NCI-H524 treated with DMSO at 0.1 percent for 48 hours (cell line): Measurements from ENCODE around the gene PIKFYVE.
"Not testable (repeated sequence)": the region's sequence is repeated elsewhere in the genome, so short reads cannot be mapped to it uniquely, and the experiment has no call there.

ENCODE experiments used
- DNase-seq: peaks from one replicate; lab custom pipeline; 2025; lab: John Stamatoyannopoulos, UW

PIKFYVE gene

DNA sequence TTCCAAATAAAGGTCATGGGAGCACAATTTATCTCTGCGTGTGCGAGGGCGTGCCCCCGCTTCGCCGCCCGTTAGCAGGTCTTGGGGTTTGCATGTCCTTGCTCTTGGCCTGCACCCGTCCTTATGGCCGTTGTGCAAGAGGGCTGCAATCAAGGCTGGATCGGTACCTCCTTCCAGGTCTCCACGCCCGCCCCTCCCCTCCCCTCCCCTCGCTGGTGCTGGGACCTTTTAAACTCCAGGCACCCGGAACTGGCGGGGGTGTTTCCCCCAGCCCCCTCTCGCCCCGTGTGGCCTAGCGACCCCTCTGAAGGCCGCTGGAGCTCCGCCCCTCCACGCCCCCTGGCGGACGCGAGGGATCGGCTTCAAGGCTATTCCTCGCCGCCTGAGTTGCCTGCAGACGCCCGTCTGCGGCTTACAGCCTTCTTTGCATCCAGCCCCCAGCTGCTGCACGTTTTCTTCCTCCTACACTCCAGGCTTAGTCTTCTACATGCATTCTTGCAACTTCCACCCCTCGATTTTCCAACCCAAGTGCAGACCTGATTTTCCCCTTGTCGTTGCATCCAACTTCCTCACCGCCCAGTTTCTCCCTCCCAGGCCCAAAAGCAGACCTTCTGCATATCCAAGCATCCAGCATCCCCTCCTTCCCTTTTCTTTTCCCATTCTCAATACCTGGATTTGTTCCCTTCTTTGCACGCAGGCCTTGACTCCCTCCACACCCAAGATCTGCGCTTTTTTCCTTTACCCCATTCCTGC lies 11.8 kb upstream of the PIKFYVE start:
- no peak for DNase-seq

GRCh38 chr2:208254871-208255556 lies 11.0 kb upstream of the PIKFYVE start, which contains the start of gene IDH1:
Gene IDH1 (minus strand): TSS chr2:208255071. CDS start chr2:208251551, 3,520 bp downstream.
- DNase-seq = peak; percentile 66

GRCh38 chr2:208255557-208256106 lies 10.4 kb upstream of the PIKFYVE start:
- DNase-seq = no peak

GRCh38 chr2:208256192-208256782 lies 9.8 kb upstream of the PIKFYVE start:
- no peak for DNase-seq

DNA sequence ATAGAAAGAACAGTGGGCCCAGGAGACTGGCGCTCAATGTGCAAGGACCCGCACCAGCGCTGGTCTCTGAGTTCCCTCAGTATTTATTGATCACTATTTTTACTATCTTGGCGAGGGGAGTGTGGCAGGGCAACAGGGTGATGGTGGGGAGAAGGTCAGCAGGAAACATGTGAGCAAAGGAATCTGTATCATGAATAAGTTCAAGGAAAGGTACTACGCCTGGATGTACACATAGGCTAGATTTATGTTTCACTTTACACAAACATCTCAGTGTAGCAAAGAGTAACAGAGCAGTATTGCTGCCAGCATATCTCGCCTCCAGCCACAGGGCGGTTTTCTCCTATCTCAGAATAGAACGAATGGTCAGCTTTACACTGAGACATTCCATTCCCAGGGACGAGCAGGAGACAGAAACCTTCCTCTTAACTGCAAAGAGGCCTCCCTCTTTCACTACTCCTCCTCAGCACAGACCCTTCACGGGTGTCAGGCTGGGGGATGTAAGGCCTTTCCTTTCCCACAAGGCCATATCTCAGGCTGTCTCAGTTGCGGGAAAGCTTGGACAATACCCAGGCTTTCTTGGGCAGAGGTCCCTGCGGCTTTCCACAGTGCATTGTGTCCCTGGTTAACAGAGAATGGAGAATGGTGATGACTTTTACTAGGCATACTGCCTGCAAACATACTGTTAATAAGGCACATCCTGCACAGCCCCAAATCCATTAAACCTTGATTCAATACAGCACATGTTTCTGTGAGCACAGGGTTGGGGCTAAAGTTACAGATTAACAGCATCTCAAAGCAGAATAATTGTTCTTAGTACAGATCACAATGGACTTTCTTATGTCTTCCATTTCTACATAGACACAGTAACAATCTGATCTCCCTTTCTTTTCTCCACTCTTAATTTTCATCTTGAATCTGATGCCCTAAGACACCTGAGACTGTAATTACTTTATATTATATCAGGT lies 8.9 kb upstream of the PIKFYVE start:
- not testable (repeated sequence) for DNase-seq

DNA sequence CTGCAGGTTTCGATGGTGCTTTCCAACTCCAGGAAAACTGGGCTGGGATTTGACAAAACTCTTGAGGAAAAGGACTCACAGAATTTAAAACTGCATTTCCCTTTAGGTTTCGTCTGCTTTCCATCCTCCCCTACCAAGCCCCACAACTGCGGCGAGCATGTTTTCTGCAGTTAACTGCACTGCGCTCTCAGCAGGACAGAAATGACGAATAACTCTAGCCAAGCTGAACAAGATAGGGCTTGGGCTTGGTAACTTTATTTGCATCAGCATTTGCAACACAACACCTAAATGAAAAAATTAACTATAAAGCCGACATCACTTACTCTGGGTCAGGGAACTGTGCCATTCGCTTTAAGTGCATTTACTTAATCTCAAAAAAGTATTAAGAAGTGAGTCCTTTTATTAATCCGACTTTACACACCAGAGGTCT lies 669 bp upstream of the PIKFYVE start:
- no peak for DNase-seq

- no peak for DNase-seq
These were observed 468 bp downstream of the PIKFYVE start for GRCh38 chr2:208266553-208266893.

- no peak for DNase-seq
These were observed 881 bp downstream of the PIKFYVE start for GRCh38 chr2:208266936-208267335.

- DNase-seq = not testable (repeated sequence)
These were observed 1.5 kb downstream of the PIKFYVE start for GRCh38 chr2:208267526-208267925.

DNA sequence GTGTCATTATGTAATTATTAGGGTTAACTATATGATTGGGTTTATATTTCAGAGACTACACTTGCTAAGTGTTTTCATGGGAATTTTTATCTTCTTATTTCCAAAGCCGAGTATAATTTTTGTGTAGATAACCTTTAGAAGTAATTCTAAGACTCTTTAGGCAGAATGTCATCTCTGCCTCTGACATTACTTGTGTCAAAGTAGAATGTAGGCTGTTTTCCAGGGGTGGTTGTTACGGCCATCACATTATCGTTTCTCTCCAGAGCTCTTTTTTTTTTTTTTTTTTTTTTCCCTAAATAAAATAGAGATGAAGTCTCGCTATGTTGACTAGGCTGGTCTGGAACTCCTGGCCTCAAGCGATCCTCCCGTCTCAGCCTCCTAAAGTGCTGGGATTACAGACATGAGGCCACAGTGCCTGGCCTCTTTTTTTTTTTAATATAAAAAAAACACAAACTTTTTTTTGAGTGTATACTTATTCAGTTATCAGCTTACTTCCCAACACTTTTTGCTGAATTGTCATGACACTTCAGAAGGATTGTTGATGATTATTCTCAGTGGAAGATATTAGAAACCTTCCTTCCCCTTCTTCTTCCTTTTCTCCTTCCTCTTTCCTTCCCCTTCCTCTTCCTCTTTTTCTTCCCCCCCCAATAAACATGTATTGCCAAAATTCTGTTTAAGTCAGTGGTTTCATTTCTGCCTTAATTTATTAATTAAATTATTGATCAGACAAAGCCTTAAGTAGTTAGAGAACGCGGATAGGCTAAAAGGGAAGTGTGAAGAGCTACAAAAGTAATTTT lies 2.3 kb downstream of the PIKFYVE start:
- no peak for DNase-seq

DNA sequence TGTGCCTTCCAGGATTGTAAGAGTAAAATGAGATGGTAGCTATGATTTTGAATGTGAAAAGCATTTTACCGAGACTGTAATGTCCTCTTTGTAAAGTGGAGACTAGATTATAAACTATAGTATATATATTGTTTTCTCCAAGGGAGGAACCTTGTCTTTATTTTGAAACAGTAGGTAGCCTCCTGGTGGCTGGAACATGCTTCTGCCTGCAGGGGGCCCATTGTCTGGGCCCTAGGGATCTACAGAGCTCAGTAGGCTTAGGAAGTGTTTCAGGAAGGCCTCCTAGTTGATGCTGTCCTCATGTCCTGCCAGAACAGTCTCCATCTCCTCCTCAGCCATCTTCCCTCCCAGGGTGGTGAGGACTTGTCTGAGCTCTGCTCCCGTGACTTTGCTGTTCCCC lies 3.0 kb downstream of the PIKFYVE start:
- DNase-seq = no peak

- no peak for DNase-seq
These were observed 8.7 kb downstream of the PIKFYVE start for GRCh38 chr2:208274748-208275147.

- no peak for DNase-seq
These were observed 12.5 kb downstream of the PIKFYVE start for GRCh38 chr2:208278549-208278948.

DNA sequence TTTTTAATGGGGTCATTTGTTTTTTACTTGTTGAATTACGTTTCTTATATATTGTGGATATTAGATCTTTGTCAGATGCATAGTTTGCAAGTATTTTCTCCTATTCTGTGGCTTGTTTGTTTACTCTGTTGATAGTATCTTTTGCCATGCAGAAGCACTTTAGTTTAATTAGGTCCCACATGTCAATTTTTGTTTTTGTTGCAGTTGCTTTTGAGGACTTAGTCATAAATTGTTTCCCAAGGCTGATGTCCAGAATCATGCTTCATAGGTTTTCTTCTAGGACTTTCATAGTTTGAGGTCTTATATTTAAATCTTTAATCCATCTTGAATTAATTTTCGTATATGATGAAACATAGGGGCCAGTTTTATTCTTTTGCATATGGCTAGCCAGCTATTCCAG lies 13.2 kb downstream of the PIKFYVE start:
- no peak for DNase-seq

DNA sequence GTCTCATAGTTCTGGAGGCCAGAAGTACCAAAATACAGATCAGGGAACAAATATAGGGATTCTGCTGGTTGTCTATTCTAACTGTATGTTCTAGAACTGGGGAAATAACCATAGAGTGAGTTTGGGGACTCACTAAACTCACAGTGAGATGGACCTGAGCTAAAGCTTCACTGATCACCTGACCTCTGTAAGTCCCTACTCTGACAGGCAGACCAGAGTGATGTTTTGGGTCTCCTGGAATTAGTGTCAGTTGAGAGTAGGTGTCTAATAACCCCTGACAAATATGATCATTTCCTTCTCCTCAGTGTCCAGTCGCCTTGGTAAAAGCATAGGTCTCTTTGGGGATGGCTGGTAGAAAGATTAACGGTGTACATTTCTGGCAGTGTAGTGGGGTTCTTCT lies 14.2 kb downstream of the PIKFYVE start:
- no peak for DNase-seq

- DNase-seq = no peak
These were observed 14.9 kb downstream of the PIKFYVE start for GRCh38 chr2:208280933-208281332.

DNA sequence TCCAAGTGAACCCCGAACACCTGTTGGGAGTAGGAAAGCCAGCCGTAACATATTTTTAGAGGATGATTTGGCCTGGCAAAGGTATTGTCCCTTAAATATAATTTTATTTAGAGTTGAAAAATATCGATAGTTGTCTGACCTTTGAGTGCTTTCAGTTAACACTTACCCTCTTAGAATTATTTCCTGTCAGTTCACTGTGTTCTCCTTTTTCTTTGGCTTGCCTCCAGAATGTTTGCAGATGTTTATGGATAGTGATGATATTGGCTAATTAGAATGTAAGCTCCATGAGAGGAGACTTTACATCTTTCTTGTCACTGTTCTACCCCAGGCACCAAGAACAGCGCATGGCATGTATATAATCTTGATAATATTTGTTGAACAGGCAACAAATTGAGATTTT lies 19.8 kb downstream of the PIKFYVE start:
- DNase-seq = no peak

DNA sequence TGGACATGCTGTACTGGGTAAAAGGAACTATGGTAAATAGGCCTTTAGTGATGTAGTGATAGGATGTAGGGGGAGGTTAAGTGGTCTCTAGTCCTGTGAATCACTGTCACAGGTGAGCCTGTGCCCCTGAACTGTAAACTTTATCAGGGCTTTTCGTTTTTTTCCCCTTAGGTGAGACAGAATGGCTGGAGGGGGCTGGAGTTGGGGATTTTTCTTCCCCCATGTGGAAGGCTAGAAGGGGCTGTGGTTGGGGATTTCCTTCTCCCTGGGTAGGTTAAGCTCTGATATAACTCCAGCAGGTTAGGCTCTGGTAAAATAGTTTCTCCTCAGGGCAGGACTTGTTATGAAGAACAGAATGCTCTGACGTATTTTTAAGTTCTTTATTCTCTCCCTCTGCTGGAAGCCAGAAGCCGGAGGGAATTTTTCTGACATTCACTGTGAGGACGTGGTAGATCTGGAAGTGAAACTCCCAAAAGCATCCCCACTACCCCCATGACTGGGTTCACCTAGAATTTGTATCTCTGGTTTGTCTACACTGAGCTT lies 28.5 kb downstream of the PIKFYVE start:
- no peak for DNase-seq

DNA sequence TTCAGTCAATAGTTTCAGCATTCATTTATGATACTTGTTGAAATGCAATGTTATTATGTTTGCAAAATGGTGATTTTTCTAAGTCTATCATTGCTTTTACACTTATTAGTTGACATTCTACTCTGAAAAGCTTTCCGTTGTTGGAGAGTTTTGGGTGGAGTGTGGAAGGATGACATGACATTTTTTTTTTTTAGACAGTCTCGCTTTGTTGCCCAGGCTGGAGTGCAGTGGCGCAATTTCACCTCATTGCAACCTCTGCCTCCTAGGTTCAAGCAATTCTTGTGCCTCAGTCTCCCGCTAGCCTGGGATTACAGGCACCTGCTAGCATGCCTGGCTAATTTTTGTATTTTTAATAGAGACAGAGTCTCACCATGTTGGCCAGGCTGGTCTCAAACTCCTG lies 29.8 kb downstream of the PIKFYVE start:
- no peak for DNase-seq

GRCh38 chr2:208296610-208297009 lies 30.6 kb downstream of the PIKFYVE start:
- DNase-seq = no peak

- DNase-seq = no peak
These were observed 31.9 kb downstream of the PIKFYVE start for GRCh38 chr2:208297961-208298360.
